SK-N-SH (cell line): ENCODE results near the gene BRAF. TPM values are rescaled to one million over a fixed set of nuclear protein-coding genes. Genes with fewer than 3 reads are reported as not detected.
A peak's percentile ranks its signal among the peaks of the same experiment; 100 is the strongest.
"Not testable (repeated sequence)": the region's sequence is repeated elsewhere in the genome, so short reads cannot be mapped to it uniquely, and the experiment has no call there.

Source experiments
- CTCF ChIA-PET: fragments of 300-600, 350-600 bp; formaldehyde crosslinking; extraction: SDS; loops from one replicate; lab custom pipeline; 2021; lab: Yijun Ruan, JAX
- POLR2A ChIA-PET: fragments of 350-600 bp; sonication (Branson Sonifier 250); formaldehyde crosslinking; extraction: SDS; loops from one replicate; lab custom pipeline; 2020; ENCODE audit warnings: antibody characterized with exemption, inconsistent platforms; lab: Yijun Ruan, JAX
- DNase-seq: peaks from one replicate; pipeline ENCODE4 v3.0.0; 2012
- H2AFZ ChIP-seq: fragments of 200-600 bp; sonication (generic); 2 replicates; pipeline ENCODE4 v1.8.1; 2016; ENCODE audit warnings: antibody characterized with exemption, mild to moderate bottlenecking, low read depth
- H3F3A ChIP-seq: fragments of 200-600 bp; sonication (generic); replicated peaks from 2 replicates; pipeline ENCODE3; 2016; ENCODE audit warnings: antibody characterized with exemption, mild to moderate bottlenecking; ENCODE audit not compliant: insufficient read depth
- H3K27ac ChIP-seq, 2 experiments: fragments of 200-500 bp in 1 of 2; fragments of 200-600 bp in 1 of 2; sonication (Bioruptor generic) in 1 of 2; sonication (generic), shearing (Covaris generic) in 1 of 2; 2 replicates each; pipeline versions ENCODE4 v1.5.1 to v1.6.1; 2014 to 2016; ENCODE audit warnings: low read depth in 2 of 2, inconsistent platforms in 1 of 2, low read length in 1 of 2, mild to moderate bottlenecking in 1 of 2, mixed read lengths in 1 of 2
- H3K27me3 ChIP-seq: fragments of 200-600 bp; sonication (generic), shearing (Covaris generic); 2 replicates; pipeline ENCODE4 v1.6.1; 2016; ENCODE audit warnings: mixed run types; ENCODE audit not compliant: insufficient read depth
- H3K36me3 ChIP-seq, 2 experiments: fragments of 200-500 bp in 1 of 2; fragments of 200-600 bp in 1 of 2; sonication (Bioruptor generic) in 1 of 2; sonication (generic) in 1 of 2; replicated peaks in 1 of 2; 2 replicates each; pipeline versions ENCODE3 to v1.5.1; 2014 to 2016; ENCODE audit warnings: low read length in 1 of 2, mild to moderate bottlenecking in 1 of 2; ENCODE audit not compliant: insufficient read depth in 2 of 2, control insufficient read depth in 1 of 2
- H3K4me1 ChIP-seq, 2 experiments: fragments of 200-500 bp in 1 of 2; fragments of 200-600 bp in 1 of 2; sonication (Bioruptor generic) in 1 of 2; sonication (generic), shearing (Covaris generic) in 1 of 2; 2 replicates each; pipeline versions ENCODE4 v1.5.1 to v1.6.1; 2014 to 2016; ENCODE audit warnings: low read depth in 1 of 2, low read length in 1 of 2, mixed run types in 1 of 2; ENCODE audit not compliant: insufficient read depth in 2 of 2, control insufficient read depth in 1 of 2
- H3K4me2 ChIP-seq: fragments of 200-600 bp; sonication (generic), shearing (Covaris generic); 2 replicates; pipeline ENCODE4 v1.6.1; 2017; ENCODE audit warnings: mixed run types
- H3K4me3 ChIP-seq, 2 experiments: fragments of 200-500 bp in 1 of 2; fragments of 200-600 bp in 1 of 2; sonication (Bioruptor generic) in 1 of 2; sonication (generic), shearing (Covaris generic) in 1 of 2; 2 replicates each; pipeline versions ENCODE4 v1.5.1 to v1.8.1; 2014 to 2016; ENCODE audit warnings: low read depth in 2 of 2, inconsistent platforms in 1 of 2, low read length in 1 of 2, mild to moderate bottlenecking in 1 of 2, mixed read lengths in 1 of 2, moderate library complexity in 1 of 2
- H3K79me2 ChIP-seq: fragments of 200-600 bp; sonication (generic); 2 replicates; pipeline ENCODE4 v1.8.1; 2017; ENCODE audit warnings: mild to moderate bottlenecking; ENCODE audit not compliant: insufficient read depth
- H3K9ac ChIP-seq: fragments of 200-600 bp; sonication (generic); 2 replicates; pipeline ENCODE4 v1.6.1; 2017; ENCODE audit warnings: mixed run types
- H3K9me2 ChIP-seq: fragments of 200-600 bp; sonication (generic); 2 replicates; pipeline ENCODE4 v1.6.1; 2017; ENCODE audit warnings: mixed run types
- H3K9me3 ChIP-seq: fragments of 200-600 bp; sonication (generic); 2 replicates; pipeline ENCODE4 v1.6.1; 2017; ENCODE audit warnings: mixed run types, mild to moderate bottlenecking, moderate library complexity
- H4K20me1 ChIP-seq: fragments of 200-600 bp; sonication (generic); 2 replicates; pipeline ENCODE4 v1.6.1; 2017; ENCODE audit warnings: mild to moderate bottlenecking, mixed run types; ENCODE audit not compliant: insufficient read depth
- CHD2 ChIP-seq: fragments of 150-350 bp; IDR thresholded peaks from 2 replicates; pipeline ENCODE4 v1.6.1; 2018; ENCODE audit warnings: low read length; ENCODE audit not compliant: partially characterized antibody
- FOXJ3 ChIP-seq: sonication (generic); formaldehyde crosslinking; IDR thresholded peaks from 2 replicates; pipeline ENCODE4 v1.5.1; 2020; ENCODE audit warnings: mild to moderate bottlenecking, missing genetic modification reagents
- FOXM1 ChIP-seq: IDR thresholded peaks from 2 replicates; pipeline ENCODE4 v1.4.0; 2012; ENCODE audit warnings: low read depth, mild to moderate bottlenecking
- GATA2 ChIP-seq: sonication (generic); formaldehyde crosslinking; IDR thresholded peaks from 2 replicates; pipeline ENCODE4 v1.5.0; 2020; ENCODE audit warnings: mild to moderate bottlenecking, missing genetic modification reagents
- MAX ChIP-seq: IDR thresholded peaks from 2 replicates; pipeline ENCODE4 v1.4.0; 2012; ENCODE audit warnings: low read depth
- PBX3 ChIP-seq: IDR thresholded peaks from 2 replicates; pipeline ENCODE4; 2012
- RAD21 ChIP-seq: IDR thresholded peaks from 2 replicates; pipeline ENCODE4 v1.6.1; 2012; ENCODE audit warnings: mild to moderate bottlenecking, low read length
- RCOR1 ChIP-seq: fragments of 150-350 bp; IDR thresholded peaks from 2 replicates; pipeline ENCODE4 v1.6.1; 2017; ENCODE audit warnings: antibody characterized with exemption, low read length
- RXRA ChIP-seq: IDR thresholded peaks from 2 replicates; pipeline ENCODE4 v1.4.0; 2012; ENCODE audit warnings: low read depth, mild to moderate bottlenecking, borderline replicate concordance
- SMC3 ChIP-seq: IDR thresholded peaks from 2 replicates; pipeline ENCODE4 v1.6.1; 2012; ENCODE audit warnings: low read depth, low read length, improper control_type of control experiment
- TAF1 ChIP-seq: IDR thresholded peaks from 2 replicates; pipeline ENCODE4 v1.6.1; 2012; ENCODE audit warnings: low read depth, mild to moderate bottlenecking, low read length, moderate library complexity, borderline replicate concordance
- ZBTB33 ChIP-seq: IDR thresholded peaks from 2 replicates; pipeline ENCODE4 v1.4.0; 2012; ENCODE audit warnings: low read depth, borderline replicate concordance
- WGBS: methylation state at CpG from one replicate; pipeline ENCODE4 v1.1.6; 2017; ENCODE audit warnings: low lambda C conversion rate; 5-methylcytosine and 5-hydroxymethylcytosine counted together
- polyA plus RNA-seq, 3 experiments: library from polyadenylated mRNA; depleted of rRNA; stranded (reverse); fragments of >200 nt; gene quantifications; 2 replicates each; pipeline ENCODE4 v1.2.3, GENCODE V29; 2012

The BRAF gene
- polyA plus RNA-seq, 1 of the 3 experiments (the other 2 are of a cell fraction) = 5.2 TPM

- TF ChIP-seq GATA2 (CRISPR knock-in tag) (peak; percentile 85), TAF1 (no peak), FOXJ3 (CRISPR knock-in tag) (peak; percentile 36; the same call in 1 of the 2 replicates)
- TF ChIP-seq, all 33 proteins: peak for 3
These were observed 4.0 kb upstream of the BRAF start (continued) for GRCh38 chr7:140928491-140929309.

GRCh38 chr7:140927945-140928344, 3.2 kb upstream of the BRAF start:
- not testable (repeated sequence) for DNase-seq, H4K20me1 ChIP-seq

GRCh38 chr7:140927351-140927750, 2.6 kb upstream of the BRAF start:
- Histone ChIP-seq H3K4me1 (peaks cover 7 to 22% of the 10 kb centered on the region in 2 experiments; a peak in 2 of 4 replicates), H3F3A (peaks cover 7% of the 10 kb centered on the region), H3K9ac (no peak overlapping the region), H3K4me2 (no peak overlapping the region), H3K4me3 (no peak overlapping the region), H3K9me3 (no peaks in the 10 kb centered on the region), H3K79me2 (peaks cover 21% of the 10 kb centered on the region), H3K27me3 (peaks cover 5% of the 10 kb centered on the region; the same call in 1 of the 2 replicates), H4K20me1 (peaks cover 13% of the 10 kb centered on the region), H3K27ac (no peak overlapping the region)
- POLR2A ChIA-PET = no interaction called here
- 47% methylated on average over 2 of the region's 2 CpGs for WGBS
- CTCF ChIA-PET = interaction anchor here (3.8 kb wide), 1 partner anchor 117 kb away, joined by 18 read pairs; no protein-coding TSS in a partner anchor
- TF ChIP-seq FOXM1 (no peak), CHD2 (no peak), PBX3 (no peak), ZBTB33 (no peak), RCOR1 (no peak), RAD21 (no peak), MAX (no peak), RXRA (no peak), SMC3 (no peak)
- TF ChIP-seq, all 33 proteins: peak for 0
- Histone ChIP-seq H3K9me2 (no peaks in the 10 kb centered on the region), H2AFZ (no peak overlapping the region), H3K36me3 (no peaks in the 10 kb centered on the region)
- DNase-seq = no peak

More at GRCh38 chr7:140927945-140928344, 3.2 kb upstream of the BRAF start:
- H3K9me2 ChIP-seq, H3K9me3 ChIP-seq, H3K27ac ChIP-seq, H3K9ac ChIP-seq, H3K4me2 ChIP-seq, H3K27me3 ChIP-seq, H3K4me3 ChIP-seq, POLR2A ChIA-PET, H3F3A ChIP-seq, H2AFZ ChIP-seq, H3K36me3 ChIP-seq: not testable (repeated sequence)
- Histone ChIP-seq H3K79me2 (peaks cover 16% of the 10 kb centered on the region), H3K4me1 (peaks cover under 1 to 19% of the 10 kb centered on the region in 2 experiments; a peak in 2 of 4 replicates)
- 38% methylated on average over 4 of the region's 4 CpGs for WGBS
- CTCF ChIA-PET = interaction anchor here (0.9 to 3.8 kb wide), 5 partner anchors 10 to 118 kb away, joined by 3 to 18 read pairs (median 4); no protein-coding TSS in a partner anchor
